ENCODE results near the gene EGLN1.

The EGLN1 gene

GRCh38 chr1:231322880-231323530 lies 99.1 kb downstream of the EGLN1 start:
- TF ChIP-seq, protein P1, sequence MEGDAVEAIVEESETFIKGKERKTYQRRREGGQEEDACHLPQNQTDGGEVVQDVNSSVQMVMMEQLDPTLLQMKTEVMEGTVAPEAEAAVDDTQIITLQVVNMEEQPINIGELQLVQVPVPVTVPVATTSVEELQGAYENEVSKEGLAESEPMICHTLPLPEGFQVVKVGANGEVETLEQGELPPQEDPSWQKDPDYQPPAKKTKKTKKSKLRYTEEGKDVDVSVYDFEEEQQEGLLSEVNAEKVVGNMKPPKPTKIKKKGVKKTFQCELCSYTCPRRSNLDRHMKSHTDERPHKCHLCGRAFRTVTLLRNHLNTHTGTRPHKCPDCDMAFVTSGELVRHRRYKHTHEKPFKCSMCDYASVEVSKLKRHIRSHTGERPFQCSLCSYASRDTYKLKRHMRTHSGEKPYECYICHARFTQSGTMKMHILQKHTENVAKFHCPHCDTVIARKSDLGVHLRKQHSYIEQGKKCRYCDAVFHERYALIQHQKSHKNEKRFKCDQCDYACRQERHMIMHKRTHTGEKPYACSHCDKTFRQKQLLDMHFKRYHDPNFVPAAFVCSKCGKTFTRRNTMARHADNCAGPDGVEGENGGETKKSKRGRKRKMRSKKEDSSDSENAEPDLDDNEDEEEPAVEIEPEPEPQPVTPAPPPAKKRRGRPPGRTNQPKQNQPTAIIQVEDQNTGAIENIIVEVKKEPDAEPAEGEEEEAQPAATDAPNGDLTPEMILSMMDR (IDR thresholded peaks at IDR 0.05; ENCODE audit: control insufficient read depth, insufficient read depth, low read depth, low read length, missing control alignments): peak; percentile 11
- no peak for DNase-seq (ENCODE audit: low read depth)
- no peak overlapping the region for H3K4me3 ChIP-seq (ENCODE audit: control insufficient read depth, low read depth, low read length)

DNA sequence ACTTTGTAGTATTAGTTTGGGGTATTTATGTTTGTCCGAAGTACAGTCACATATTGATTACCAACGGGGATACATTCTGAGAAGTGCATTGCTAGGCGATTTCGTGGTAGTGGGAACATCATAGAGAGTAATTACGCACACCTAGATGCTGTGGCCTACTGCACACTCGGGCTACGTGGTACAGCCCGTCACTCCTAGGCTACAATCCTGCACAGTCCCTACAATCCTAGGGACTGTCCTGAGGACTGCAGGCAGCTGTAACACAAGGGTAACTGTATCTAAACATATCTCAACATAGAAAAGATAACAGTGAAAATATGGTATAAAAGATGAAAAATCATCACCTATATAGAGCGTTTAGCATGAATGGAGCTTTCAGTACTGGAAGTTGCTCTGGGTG lies 103.0 kb downstream of the EGLN1 start:
- TF ChIP-seq, protein P1 (IDR thresholded peaks at IDR 0.05; ENCODE audit: control insufficient read depth, insufficient read depth, low read depth, low read length, missing control alignments): no peak
- no peak for DNase-seq (ENCODE audit: low read depth)
- no peak overlapping the region for H3K4me3 ChIP-seq (ENCODE audit: control insufficient read depth, low read depth, low read length)

GRCh38 chr1:231318568-231318967 lies 103.5 kb downstream of the EGLN1 start:
- no peak for DNase-seq (ENCODE audit: low read depth)
- TF ChIP-seq, protein P1 (IDR thresholded peaks at IDR 0.05; ENCODE audit: control insufficient read depth, insufficient read depth, low read depth, low read length, missing control alignments): no peak
- no peak overlapping the region for H3K4me3 ChIP-seq (ENCODE audit: control insufficient read depth, low read depth, low read length)

DNA sequence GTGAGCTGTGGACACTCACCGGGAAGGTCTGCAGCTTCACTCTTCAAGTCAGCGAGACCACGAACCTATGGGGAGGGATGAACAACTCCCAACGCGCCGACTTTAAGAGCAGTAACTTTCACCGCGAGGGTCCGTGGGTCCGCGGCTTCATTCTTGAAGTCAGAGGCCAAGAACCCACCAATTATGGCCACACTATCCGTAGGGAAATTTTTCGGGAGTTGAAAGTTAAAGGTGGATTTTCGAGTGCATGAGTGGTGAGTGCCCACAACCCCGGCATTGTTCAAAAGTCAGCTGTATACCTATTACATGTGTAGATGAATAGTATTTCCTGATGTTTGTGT lies 104.1 kb downstream of the EGLN1 start:
- no peak overlapping the region for H3K4me3 ChIP-seq (ENCODE audit: control insufficient read depth, low read depth, low read length)
- TF ChIP-seq, protein P1 (IDR thresholded peaks at IDR 0.05; ENCODE audit: control insufficient read depth, insufficient read depth, low read depth, low read length, missing control alignments): no peak
- DNase-seq (ENCODE audit: low read depth): no peak

DNA sequence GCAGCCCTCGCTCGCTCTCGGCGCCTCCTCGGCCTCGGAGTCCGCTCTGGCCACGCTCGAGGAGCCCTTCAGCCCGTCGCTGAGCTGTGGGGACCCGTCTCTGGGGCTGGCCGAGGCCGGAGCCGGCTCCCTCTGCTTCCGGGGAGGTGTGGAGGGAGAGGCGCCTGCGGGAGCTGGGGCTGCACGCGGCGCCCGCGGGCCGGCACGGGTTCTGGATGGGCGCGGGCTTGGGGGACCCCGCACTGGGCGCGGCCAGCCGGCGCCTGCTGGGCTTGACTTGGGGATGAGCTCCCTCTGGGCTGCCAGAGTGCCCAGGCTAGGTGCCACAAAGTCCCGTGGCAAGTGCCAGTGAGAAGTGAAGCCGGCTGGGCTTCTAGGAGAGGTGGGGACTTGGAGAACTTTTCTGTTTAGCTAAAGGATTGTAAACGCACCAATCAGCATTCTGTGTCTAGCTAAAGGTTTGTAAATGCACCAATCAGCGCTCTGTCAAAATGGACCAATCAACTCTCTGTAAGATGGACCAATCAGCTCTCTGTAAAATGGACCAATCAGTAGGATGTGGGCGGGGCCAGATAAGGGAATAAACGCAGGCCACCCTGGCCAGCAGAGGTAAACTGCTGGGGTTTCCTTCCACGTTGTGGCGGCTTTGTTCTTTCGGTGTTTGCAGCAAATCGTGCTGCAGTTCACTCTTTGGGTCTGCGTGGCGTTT lies 104.6 kb downstream of the EGLN1 start:
- TF ChIP-seq, protein P1 (IDR thresholded peaks at IDR 0.05; ENCODE audit: control insufficient read depth, insufficient read depth, low read depth, low read length, missing control alignments): no peak
- no peak for DNase-seq (ENCODE audit: low read depth)

DNA sequence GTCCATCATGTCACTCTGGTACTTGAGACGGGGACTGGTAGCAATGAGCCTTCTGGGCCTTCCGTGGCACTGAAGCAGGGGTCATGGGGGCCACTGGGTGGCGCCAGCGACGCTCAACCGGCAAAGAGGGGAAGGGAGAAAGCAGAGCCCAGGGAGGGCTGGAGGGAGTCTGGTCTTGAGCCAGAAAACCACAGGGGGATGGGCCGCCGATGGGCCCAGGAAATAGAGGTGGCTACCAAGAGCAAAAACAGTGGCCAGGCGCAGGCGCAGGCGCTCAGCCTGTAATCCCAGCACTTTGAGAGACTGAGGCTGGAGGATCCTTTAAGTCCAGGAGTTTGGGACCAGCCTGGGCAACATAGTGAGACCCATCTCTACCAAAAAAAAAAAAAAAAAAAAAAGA lies 106.2 kb downstream of the EGLN1 start:
- no peak overlapping the region for H3K4me3 ChIP-seq (ENCODE audit: control insufficient read depth, low read depth, low read length)
- DNase-seq (ENCODE audit: low read depth): no peak
- TF ChIP-seq, protein P1 (IDR thresholded peaks at IDR 0.05; ENCODE audit: control insufficient read depth, insufficient read depth, low read depth, low read length, missing control alignments): peak; percentile 54

More for the DNA sequence above, 104.6 kb downstream of the EGLN1 start:
- H3K4me3 ChIP-seq (ENCODE audit: control insufficient read depth, low read depth, low read length): no peak overlapping the region

Data from AG09309 (cell line).